Breast epithelium (tissue), 4 donors: ENCODE results near the gene KRTAP10-1. TPM values are rescaled to one million over a fixed set of nuclear protein-coding genes. Genes with fewer than 3 reads are reported as not detected.

Source experiments
- DNase-seq, 2 donors: peaks; one replicate each; pipeline ENCODE4 v3.0.0-alpha.2; 2019; ENCODE audit warnings: low spot score in 2 of 2
- H3K27ac ChIP-seq, 2 donors: fragments of 200-600 bp; sonication (generic) in 1 of 2; one replicate each; pipeline ENCODE4 v1.5.1; 2016 to 2019; ENCODE audit warnings: mild to moderate bottlenecking in 1 of 2
- H3K27me3 ChIP-seq, 2 donors: fragments of 200-600 bp; sonication (generic) in 1 of 2; one replicate each; pipeline versions ENCODE4 v1.5.1 to v1.6.0; 2017 to 2019; ENCODE audit warnings: control low read depth in 1 of 2, mild to moderate bottlenecking in 1 of 2
- H3K36me3 ChIP-seq: fragments of 200-600 bp; one replicate; pipeline ENCODE4 v1.5.1; 2019
- H3K4me1 ChIP-seq, 2 donors: fragments of 200-600 bp; sonication (generic); one replicate each; pipeline ENCODE4 v1.5.1; 2016 to 2019; ENCODE audit warnings: control low read depth in 1 of 2
- H3K4me3 ChIP-seq, 3 donors: fragments of 200-600 bp; sonication (generic); 1 replicate in 2 of 3; 2 replicates in 1 of 3; pipeline ENCODE4 v1.5.1; 2016 to 2019; ENCODE audit warnings: mild to moderate bottlenecking in 3 of 3, moderate library complexity in 2 of 3
- H3K9me3 ChIP-seq, 2 donors: fragments of 200-600 bp; sonication (generic) in 1 of 2; one replicate each; pipeline ENCODE4 v1.5.1; 2016 to 2019; ENCODE audit warnings: control low read depth in 1 of 2
- POLR2A ChIP-seq: fragments of 450-650 bp; IDR thresholded peaks from one replicate; pipeline ENCODE4 v1.6.1; 2016; ENCODE audit warnings: antibody characterized with exemption, mild to moderate bottlenecking, moderate library complexity
- POLR2AphosphoS5 ChIP-seq, 3 donors: sonication (generic); formaldehyde crosslinking; IDR thresholded peaks; one replicate each; pipeline ENCODE4 v1.6.1; 2017; ENCODE audit warnings: antibody characterized with exemption in 3 of 3
- intact Hi-C: fragments of 100-400 bp; cut with DNase I; formaldehyde crosslinking; loops from one replicate; pipeline ENCODE4 v1.15.1; 2023; ENCODE audit warnings: low total_unique reads
- total RNA-seq, 3 donors: library from RNA; depleted of rRNA; stranded (reverse); fragments of >200 nt; gene quantifications; one replicate each; pipeline ENCODE4 v1.1.0, GENCODE V29; 2016
- TF ChIP-seq, protein P1 (sequence below), 3 donors: fragments of 450-650 bp; IDR thresholded peaks; one replicate each; pipeline ENCODE4 v1.5.1; 2016 to 2017; ENCODE audit warnings: antibody characterized with exemption in 3 of 3, mild to moderate bottlenecking in 3 of 3, moderate library complexity in 3 of 3

Gene KRTAP10-1
- total RNA-seq, 3 donors from 2014 or later, result not detected

DNA sequence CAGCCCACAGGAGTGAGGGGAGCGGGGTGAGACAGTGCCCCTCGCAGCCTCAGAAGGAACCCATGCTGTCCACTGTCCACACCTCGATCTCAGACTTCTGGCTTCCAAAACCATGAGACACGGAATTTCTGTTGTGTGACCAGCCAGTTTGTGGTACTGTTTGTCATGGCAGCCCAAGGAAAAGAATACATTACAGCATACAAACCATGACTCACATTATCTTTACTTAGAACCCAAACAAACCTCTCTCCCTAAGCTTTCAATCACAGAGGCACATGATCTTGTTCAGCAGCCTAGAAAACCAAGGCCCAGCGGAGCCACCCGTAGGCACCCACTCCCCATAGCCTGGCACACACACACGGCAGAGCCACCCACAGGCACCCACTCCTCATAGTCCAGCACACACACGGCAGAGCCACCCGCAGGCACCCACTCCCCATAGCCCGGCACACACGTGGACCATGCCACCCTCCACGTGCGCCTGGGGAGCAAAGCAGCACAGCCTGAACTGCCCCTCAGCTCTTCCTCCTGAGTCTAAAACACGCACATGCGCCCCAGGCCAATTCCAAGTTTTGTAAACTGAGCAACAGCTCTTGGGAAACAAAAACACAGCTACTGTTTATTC is 33.1 kb upstream of the KRTAP10-1 start:
- peaks cover 0 to 25% of the 10 kb centered on the region in 2 donors for H3K27me3 ChIP-seq
- TF ChIP-seq, protein P1, sequence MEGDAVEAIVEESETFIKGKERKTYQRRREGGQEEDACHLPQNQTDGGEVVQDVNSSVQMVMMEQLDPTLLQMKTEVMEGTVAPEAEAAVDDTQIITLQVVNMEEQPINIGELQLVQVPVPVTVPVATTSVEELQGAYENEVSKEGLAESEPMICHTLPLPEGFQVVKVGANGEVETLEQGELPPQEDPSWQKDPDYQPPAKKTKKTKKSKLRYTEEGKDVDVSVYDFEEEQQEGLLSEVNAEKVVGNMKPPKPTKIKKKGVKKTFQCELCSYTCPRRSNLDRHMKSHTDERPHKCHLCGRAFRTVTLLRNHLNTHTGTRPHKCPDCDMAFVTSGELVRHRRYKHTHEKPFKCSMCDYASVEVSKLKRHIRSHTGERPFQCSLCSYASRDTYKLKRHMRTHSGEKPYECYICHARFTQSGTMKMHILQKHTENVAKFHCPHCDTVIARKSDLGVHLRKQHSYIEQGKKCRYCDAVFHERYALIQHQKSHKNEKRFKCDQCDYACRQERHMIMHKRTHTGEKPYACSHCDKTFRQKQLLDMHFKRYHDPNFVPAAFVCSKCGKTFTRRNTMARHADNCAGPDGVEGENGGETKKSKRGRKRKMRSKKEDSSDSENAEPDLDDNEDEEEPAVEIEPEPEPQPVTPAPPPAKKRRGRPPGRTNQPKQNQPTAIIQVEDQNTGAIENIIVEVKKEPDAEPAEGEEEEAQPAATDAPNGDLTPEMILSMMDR (IDR thresholded peaks at IDR 0.05), result no peak
- TF ChIP-seq POLR2A (no peak), POLR2AphosphoS5 (IDR thresholded peaks at IDR 0.05) (no peak)
- intact Hi-C loops, result no loop called here

DNA sequence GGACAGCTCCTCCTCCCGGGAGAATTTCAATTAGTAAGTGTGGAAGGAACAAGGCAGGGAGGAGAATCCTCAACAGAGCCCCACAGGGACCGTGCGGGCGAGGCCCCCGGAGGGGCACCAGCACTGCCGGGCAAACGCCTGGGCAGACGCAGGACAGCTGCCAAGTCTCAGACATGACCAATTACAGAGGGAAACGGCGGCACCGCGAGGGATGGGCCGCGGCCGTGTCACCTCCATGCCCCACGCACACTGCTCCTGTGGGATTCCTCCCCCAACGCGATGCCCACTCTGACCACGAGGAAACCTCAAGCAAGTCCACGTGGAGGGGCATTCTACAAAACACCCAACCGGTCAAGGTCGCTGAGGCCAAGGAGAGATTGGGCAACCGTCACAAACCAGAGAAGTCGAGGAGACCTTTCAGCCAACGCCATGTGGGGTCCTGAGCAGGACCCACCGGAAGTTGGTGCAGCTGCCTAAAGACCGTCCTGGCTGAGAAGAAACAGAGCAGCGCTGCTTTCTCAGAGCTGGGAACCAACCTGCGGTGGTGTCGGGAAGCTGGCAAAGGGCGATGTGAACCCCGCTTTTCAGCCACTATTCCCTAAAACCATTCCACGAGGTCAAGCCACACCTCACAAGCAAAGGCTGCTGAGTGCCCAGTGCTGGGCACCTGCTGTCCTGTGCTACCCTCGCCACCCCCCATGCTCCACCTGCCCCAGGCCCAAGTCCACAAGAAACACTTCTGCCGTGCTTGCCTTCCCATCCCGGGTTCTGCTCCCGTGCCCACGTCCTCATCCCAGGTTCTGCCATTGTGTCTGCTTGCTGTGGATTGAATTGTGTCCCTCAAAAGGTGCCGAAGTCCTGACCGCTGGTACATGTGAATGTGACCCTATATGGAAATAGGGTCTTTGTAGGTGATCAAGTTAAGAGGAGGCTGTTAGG is 32.1 kb upstream of the KRTAP10-1 start:
- no peak for TF ChIP-seq POLR2AphosphoS5 (IDR thresholded peaks at IDR 0.05)
- TF ChIP-seq POLR2A, result no peak
- no peaks in the 10 kb centered on the region for H3K36me3 ChIP-seq
- peaks cover 0 to 25% of the 10 kb centered on the region in 2 donors for H3K27me3 ChIP-seq
- no peak overlapping the region for H3K4me3 ChIP-seq
- H3K27ac ChIP-seq, result no peak overlapping the region
- intact Hi-C loops, result no loop called here
- no peaks in the 10 kb centered on the region for H3K4me1 ChIP-seq
- peaks cover 10 to 23% of the 10 kb centered on the region in 2 donors for H3K9me3 ChIP-seq
- DNase-seq, result peak in 1 of 2 donors; percentile 43

More for the DNA sequence above, 33.1 kb upstream of the KRTAP10-1 start:
- Histone ChIP-seq H3K36me3 (no peaks in the 10 kb centered on the region), H3K4me1 (no peaks in the 10 kb centered on the region), H3K4me3 (no peak overlapping the region), H3K27ac (no peak overlapping the region), H3K9me3 (peaks cover 15 to 28% of the 10 kb centered on the region in 2 donors)
- peak in 1 of 2 donors; percentile 41 for DNase-seq

DNA sequence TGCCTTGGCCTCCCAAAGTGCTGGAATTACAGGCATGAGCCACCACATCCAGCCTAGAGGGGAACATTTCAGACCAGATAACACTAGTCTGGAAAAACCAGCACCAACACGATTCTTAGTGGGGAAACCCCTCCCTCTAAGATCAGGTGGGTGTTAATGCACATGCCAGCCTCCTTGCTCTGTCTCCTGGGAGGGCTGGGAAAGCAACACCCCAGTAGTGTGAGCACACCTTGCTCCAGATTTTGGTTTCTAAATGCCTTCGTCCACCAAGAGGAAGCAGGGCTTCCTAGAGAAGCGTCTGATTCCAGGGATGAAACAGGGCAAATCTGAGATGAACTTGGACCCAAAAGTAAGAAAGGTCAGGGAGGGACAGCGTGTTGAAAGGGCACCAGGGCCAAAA is 31.3 kb upstream of the KRTAP10-1 start:
- no peaks in the 10 kb centered on the region for H3K4me1 ChIP-seq
- H3K27ac ChIP-seq, result no peak overlapping the region
- peaks cover 9 to 14% of the 10 kb centered on the region in 2 donors for H3K9me3 ChIP-seq
- DNase-seq, result no peak
- intact Hi-C loops, result no loop called here
- TF ChIP-seq POLR2A (no peak), POLR2AphosphoS5 (IDR thresholded peaks at IDR 0.05) (no peak)
- TF ChIP-seq, protein P1 (IDR thresholded peaks at IDR 0.05), result no peak
- no peaks in the 10 kb centered on the region for H3K36me3 ChIP-seq
- peaks cover 0 to 25% of the 10 kb centered on the region in 2 donors for H3K27me3 ChIP-seq
- H3K4me3 ChIP-seq, result no peak overlapping the region

DNA sequence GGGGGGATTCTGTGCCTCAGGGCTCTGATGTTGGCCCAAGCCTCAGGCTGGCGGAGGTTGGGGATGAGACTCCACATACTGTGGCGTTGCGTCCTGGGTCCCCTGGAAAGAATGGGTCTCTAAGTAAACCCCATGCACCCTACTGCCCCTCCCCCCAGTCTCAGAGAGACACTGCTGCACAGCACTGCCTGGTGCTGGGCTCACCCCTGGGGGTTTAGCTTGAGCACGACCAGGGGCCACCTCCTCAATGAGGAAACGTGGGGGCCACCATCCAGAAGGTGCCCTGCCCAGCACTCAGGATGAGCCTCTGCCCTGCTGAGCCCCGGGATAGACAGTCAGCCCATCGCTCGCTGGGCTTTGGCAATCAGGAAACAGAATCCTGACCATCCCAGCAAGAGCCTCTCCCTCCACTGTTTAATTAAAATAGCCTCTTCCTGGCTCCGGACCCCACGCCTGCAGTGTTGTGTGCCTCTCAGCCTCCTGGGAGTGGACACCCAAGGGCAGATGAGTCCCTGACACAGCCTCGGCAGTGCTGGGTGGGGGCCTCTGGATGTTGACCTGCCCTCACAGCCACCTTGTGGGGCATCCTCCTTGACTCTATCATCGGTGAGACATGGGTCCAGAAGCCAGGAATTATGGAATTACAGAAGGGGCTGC is 30.0 kb upstream of the KRTAP10-1 start:
- no peak for TF ChIP-seq POLR2A
- TF ChIP-seq, protein P1 (IDR thresholded peaks at IDR 0.05), result no peak
- TF ChIP-seq POLR2AphosphoS5 (IDR thresholded peaks at IDR 0.05), result no peak
- intact Hi-C loops, result no loop called here
- no peaks in the 10 kb centered on the region for H3K4me1 ChIP-seq
- H3K27ac ChIP-seq, result no peak overlapping the region
- peaks cover 7 to 9% of the 10 kb centered on the region in 2 donors for H3K9me3 ChIP-seq
- H3K36me3 ChIP-seq, result no peaks in the 10 kb centered on the region
- DNase-seq, result peak in 1 of 2 donors; percentile 27
- H3K4me3 ChIP-seq, result no peak overlapping the region
- peaks cover 0 to 25% of the 10 kb centered on the region in 2 donors for H3K27me3 ChIP-seq

DNA sequence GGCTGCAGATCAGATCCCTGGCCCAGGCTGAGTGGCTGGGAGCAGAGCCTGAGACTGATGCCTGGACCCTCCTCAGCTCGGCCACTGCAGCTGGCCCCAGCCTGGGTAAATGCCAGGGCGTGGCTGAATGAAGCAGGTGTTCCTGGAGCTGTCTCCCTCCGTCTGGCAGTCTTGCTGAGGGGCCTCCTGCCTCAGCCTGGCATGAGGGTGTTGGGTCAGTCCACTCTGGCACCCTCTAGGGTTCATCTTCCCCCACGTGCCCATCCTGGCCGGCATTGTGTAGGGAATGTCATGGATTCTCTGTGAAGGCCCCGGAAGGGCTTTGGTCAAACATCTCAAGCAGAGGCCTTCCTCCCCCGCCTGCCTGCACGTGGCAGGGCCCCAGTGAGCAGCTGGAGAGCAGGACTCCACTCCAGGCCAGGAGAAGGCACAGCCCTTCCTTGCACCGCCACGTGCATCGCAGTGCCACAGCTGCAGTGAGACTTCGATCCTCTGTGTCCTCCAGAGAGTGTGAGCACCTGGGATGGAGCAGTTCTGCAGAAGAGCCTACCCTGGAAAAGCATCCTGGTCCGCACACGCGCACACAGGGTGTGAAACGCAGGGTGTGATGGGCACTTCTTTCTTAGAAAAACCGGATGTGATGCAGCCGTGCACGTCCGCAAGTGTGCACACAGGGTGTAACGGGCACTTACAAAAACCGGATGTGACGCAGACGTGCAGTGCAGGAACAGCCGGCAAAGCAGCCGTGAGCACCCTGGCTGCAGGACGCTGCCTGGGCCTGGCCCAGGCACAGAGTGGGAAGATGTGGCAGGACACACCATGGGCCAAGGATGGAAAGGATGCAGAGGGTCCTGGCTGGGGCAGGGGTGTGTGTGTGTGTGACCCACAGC is 28.9 kb upstream of the KRTAP10-1 start:
- Histone ChIP-seq H3K36me3 (no peaks in the 10 kb centered on the region), H3K27ac (no peak overlapping the region), H3K4me1 (no peaks in the 10 kb centered on the region), H3K27me3 (peaks cover 0 to 20% of the 10 kb centered on the region in 2 donors), H3K9me3 (peaks cover 7 to 9% of the 10 kb centered on the region in 2 donors), H3K4me3 (no peak overlapping the region)
- peak in 1 of 2 donors; percentile 36 for DNase-seq
- intact Hi-C loops, result no loop called here
- TF ChIP-seq, protein P1 (IDR thresholded peaks at IDR 0.05), result no peak
- no peak for TF ChIP-seq POLR2AphosphoS5 (IDR thresholded peaks at IDR 0.05)
- no peak for TF ChIP-seq POLR2A
